IMR-90 (cell line): ENCODE data around the gene PRKAG3.

Experiments used
- CHD1 ChIP-seq: IDR thresholded peaks from 2 replicates; pipeline ENCODE4 v1.6.1; 2012; ENCODE audit warnings: low read depth, low read length, improper control_type of control experiment
- POLR2A ChIP-seq: IDR thresholded peaks from 2 replicates; pipeline ENCODE4 v1.6.1; 2012; ENCODE audit warnings: mild to moderate bottlenecking, low read depth, low read length
- TF ChIP-seq, protein P1 (sequence below): conservative IDR thresholded peaks from 2 replicates; pipeline ENCODE4 v1.5.1; 2012; ENCODE audit warnings: mild to moderate bottlenecking, low read depth, low read length, improper control_type of control experiment

- TF ChIP-seq POLR2A = no peak
- TF ChIP-seq, protein P1, sequence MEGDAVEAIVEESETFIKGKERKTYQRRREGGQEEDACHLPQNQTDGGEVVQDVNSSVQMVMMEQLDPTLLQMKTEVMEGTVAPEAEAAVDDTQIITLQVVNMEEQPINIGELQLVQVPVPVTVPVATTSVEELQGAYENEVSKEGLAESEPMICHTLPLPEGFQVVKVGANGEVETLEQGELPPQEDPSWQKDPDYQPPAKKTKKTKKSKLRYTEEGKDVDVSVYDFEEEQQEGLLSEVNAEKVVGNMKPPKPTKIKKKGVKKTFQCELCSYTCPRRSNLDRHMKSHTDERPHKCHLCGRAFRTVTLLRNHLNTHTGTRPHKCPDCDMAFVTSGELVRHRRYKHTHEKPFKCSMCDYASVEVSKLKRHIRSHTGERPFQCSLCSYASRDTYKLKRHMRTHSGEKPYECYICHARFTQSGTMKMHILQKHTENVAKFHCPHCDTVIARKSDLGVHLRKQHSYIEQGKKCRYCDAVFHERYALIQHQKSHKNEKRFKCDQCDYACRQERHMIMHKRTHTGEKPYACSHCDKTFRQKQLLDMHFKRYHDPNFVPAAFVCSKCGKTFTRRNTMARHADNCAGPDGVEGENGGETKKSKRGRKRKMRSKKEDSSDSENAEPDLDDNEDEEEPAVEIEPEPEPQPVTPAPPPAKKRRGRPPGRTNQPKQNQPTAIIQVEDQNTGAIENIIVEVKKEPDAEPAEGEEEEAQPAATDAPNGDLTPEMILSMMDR = no peak
- no peak for TF ChIP-seq CHD1
Measured at GRCh38 chr2:218880859-218881594, 49.4 kb upstream of the PRKAG3 start.
